WTC11 (cell line): ENCODE data around the gene TBCEL.

Source experiments
- GABPB1 ChIP-seq: sonication (generic); formaldehyde crosslinking; IDR thresholded peaks from 2 replicates; pipeline ENCODE4 v1.8.1; 2023; ENCODE audit warnings: mild to moderate bottlenecking, missing genetic modification reagents
- ZNF232 ChIP-seq: sonication (generic); formaldehyde crosslinking; IDR thresholded peaks from 2 replicates; pipeline ENCODE4 v1.8.0; 2022; ENCODE audit warnings: mild to moderate bottlenecking, missing genetic modification reagents
- TF ChIP-seq, protein P1 (sequence below): fragments of 200-600 bp; IDR thresholded peaks from 2 replicates; pipeline ENCODE4 v1.8.0; 2022; ENCODE audit warnings: antibody characterized with exemption
- TF ChIP-seq, protein P2 (sequence below): sonication (generic); formaldehyde crosslinking; IDR thresholded peaks from 2 replicates; pipeline ENCODE4 v1.8.1; 2022; ENCODE audit warnings: mild to moderate bottlenecking, missing genetic modification reagents, moderate library complexity, borderline replicate concordance
- TF ChIP-seq, protein P3 (sequence below): sonication (generic); formaldehyde crosslinking; IDR thresholded peaks from 2 replicates; pipeline ENCODE4 v1.8.1; 2023; ENCODE audit warnings: mild to moderate bottlenecking, missing genetic modification reagents, moderate library complexity
- TF ChIP-seq, protein P4 (sequence below): sonication (generic); formaldehyde crosslinking; IDR thresholded peaks from 2 replicates; pipeline ENCODE4 v1.8.1; 2023; ENCODE audit warnings: mild to moderate bottlenecking, missing genetic modification reagents

DNA sequence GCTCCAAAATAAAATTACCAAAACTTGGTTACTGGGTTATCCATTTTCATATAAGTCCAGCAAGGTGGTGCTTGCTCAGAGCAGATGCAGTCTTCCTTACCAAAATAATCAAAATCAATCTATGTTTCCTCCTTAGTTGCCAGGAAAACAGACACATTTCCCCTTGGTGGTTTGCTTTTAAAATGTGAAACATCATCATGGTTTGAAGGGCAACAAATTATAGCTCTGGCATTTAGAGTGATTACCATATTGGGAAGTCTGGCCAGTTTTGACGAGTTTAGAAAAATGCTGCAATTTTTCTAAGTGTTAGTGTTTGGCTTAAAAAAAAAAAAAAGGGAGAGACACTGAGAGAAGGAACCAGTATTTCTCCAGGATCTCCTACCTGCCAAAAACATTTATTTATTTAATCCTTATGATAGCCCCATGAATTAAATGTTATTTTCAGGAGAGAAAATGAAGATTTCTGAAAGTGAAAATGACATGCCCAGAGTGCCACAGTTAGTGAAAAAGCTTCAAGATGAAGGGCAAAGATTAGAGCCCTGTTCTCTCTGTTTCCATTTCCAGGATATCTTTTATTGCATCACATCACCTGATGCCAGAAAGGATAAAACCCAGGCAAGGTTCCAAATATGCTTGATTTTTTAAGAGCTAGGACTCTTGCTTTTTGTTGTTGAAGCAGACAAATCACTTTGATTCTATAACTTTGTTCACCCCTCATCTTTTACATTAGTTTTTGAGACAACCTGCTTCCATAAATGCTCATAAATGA is 29.6 kb upstream of the TBCEL start:
- TF ChIP-seq, protein P1, sequence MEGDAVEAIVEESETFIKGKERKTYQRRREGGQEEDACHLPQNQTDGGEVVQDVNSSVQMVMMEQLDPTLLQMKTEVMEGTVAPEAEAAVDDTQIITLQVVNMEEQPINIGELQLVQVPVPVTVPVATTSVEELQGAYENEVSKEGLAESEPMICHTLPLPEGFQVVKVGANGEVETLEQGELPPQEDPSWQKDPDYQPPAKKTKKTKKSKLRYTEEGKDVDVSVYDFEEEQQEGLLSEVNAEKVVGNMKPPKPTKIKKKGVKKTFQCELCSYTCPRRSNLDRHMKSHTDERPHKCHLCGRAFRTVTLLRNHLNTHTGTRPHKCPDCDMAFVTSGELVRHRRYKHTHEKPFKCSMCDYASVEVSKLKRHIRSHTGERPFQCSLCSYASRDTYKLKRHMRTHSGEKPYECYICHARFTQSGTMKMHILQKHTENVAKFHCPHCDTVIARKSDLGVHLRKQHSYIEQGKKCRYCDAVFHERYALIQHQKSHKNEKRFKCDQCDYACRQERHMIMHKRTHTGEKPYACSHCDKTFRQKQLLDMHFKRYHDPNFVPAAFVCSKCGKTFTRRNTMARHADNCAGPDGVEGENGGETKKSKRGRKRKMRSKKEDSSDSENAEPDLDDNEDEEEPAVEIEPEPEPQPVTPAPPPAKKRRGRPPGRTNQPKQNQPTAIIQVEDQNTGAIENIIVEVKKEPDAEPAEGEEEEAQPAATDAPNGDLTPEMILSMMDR = no peak
- TF ChIP-seq, protein P2, sequence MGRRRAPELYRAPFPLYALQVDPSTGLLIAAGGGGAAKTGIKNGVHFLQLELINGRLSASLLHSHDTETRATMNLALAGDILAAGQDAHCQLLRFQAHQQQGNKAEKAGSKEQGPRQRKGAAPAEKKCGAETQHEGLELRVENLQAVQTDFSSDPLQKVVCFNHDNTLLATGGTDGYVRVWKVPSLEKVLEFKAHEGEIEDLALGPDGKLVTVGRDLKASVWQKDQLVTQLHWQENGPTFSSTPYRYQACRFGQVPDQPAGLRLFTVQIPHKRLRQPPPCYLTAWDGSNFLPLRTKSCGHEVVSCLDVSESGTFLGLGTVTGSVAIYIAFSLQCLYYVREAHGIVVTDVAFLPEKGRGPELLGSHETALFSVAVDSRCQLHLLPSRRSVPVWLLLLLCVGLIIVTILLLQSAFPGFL (CRISPR knock-in tag) = no peak
- TF ChIP-seq, protein P3, sequence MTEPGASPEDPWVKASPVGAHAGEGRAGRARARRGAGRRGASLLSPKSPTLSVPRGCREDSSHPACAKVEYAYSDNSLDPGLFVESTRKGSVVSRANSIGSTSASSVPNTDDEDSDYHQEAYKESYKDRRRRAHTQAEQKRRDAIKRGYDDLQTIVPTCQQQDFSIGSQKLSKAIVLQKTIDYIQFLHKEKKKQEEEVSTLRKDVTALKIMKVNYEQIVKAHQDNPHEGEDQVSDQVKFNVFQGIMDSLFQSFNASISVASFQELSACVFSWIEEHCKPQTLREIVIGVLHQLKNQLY (CRISPR knock-in tag) = no peak
- TF ChIP-seq GABPB1 (CRISPR knock-in tag) (no peak), ZNF232 (CRISPR knock-in tag) (no peak)
- TF ChIP-seq, protein P4, sequence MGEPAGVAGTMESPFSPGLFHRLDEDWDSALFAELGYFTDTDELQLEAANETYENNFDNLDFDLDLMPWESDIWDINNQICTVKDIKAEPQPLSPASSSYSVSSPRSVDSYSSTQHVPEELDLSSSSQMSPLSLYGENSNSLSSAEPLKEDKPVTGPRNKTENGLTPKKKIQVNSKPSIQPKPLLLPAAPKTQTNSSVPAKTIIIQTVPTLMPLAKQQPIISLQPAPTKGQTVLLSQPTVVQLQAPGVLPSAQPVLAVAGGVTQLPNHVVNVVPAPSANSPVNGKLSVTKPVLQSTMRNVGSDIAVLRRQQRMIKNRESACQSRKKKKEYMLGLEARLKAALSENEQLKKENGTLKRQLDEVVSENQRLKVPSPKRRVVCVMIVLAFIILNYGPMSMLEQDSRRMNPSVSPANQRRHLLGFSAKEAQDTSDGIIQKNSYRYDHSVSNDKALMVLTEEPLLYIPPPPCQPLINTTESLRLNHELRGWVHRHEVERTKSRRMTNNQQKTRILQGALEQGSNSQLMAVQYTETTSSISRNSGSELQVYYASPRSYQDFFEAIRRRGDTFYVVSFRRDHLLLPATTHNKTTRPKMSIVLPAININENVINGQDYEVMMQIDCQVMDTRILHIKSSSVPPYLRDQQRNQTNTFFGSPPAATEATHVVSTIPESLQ (CRISPR knock-in tag) = no peak
